GM21529 (cell line): Measurements from ENCODE around the gene RAB40C.

ENCODE experiments used
- ATAC-seq: cut with Tn5 transposase; IDR thresholded peaks from one replicate; pipeline ENCODE4 v1.9.1; 2021; ENCODE audit not compliant: unreplicated experiment

RAB40C gene

DNA sequence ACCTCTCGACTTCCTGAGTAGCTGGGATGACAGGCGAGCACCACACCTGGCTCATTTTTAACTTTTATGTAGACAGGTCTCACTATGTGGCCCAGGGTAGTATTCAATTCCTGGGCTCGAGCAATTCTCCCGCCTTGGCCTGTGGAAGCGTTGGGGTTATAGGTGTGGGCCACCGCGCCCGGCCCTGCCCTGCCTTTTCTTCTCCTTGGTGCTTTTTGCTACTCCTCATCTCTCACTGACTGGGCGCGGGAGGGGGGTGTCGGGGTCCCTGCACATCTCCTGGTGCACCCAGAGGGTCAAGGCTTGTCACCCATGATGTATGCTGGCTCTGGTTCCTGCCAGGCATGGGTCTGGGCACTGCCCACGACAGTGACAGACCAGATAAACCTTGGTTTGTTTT, 54.7 kb downstream of the RAB40C start:
- no peak for ATAC-seq

DNA sequence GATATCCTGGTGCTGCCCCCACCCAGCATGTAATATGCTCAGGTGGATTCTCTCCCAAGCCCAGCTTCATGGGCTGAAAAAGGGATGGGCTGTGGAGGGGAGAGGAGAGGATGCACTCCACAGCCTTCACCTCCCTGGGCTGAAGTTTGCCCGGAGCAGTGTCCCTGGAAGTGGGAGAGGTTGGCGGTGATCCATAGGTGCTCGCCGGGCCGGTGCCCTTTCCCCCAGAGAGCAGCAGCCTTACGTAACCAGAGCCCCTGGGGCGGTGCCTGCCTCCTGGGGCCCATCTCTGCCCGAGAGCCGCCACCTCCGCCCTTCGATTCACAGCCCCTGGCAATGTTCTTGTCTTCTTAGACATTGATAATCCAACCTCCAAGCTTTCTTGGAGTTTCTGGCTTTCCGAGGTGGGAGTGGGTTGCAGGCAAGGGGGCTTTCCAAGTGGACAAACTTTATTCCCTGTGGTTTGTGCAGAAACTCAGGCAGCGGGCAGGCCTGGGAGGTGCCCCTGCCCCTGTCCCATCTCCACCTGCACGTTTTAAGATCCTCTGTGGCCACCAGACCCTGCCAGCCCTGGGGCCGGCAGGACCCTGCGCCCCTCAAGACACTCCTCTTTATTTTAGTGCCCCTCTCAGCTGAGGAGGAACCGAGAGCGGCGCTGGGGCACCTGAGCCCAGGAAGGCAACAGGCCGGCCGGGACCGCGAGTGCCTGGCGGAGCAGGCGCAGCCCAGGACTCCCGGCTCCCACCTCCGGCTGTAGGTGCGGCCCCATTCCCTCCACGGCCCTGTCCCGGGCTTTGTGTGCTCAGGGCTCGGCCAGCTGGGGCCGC, 56.2 kb downstream of the RAB40C start:
- ATAC-seq = no peak

DNA sequence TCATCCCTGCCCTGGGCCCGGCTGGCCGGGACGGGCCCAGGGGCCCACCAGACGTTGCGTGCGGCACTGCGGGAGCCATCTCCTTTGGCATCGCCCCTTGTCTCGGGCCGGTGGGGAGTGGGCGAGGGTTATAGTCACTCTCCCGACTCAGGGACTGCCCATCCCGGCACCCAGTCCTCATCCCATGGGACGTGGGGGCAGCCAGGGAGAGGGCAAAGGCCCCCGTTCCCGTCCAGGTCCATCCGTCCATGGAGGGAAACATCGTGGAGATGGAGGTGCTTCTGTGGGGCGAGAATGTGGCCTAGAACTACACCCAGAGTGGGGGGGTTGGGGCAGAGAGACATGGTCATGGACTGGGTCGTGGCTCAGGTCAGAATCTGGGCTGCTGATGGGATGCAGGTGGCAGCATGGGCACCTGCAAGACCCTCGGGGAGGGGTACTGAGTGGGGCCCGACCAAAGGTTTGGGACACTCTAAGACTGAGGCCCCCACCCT, 56.9 kb downstream of the RAB40C start:
- ATAC-seq = no peak

DNA sequence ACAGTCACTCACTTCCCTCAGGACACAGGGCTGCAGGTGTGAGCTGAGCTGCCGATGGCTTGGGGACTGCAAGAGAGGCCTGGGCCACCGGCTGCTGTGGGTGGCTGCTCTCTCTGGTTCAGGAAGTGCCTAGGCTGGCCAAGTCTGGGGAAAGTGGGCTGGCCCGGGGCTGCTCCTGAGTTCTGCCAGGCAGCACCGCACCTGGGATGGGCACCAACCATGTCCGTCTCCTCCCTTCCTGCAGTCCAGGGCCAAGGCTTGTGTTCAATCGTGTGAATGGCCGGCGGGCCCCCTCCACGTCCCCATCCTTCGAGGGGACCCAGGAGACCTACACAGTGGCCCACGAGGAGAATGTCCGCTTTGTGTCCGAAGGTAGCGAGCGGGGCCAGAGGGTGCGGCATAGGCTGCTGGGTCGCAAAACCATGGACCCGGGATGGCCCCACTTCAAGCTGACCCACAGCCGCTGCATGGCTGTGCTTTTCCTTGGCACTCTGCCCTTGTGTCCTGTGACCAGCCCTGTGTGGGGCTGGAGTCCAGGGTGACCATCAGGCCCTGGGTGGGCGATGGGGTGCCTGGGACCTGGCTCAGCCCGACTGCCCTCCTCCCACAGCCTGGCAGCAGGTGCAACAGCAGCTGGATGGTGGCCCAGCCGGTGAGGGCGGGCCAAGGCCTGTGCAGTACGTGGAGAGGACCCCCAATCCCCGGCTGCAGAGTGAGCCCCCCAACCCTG, 57.5 kb downstream of the RAB40C start:
- no peak for ATAC-seq

DNA sequence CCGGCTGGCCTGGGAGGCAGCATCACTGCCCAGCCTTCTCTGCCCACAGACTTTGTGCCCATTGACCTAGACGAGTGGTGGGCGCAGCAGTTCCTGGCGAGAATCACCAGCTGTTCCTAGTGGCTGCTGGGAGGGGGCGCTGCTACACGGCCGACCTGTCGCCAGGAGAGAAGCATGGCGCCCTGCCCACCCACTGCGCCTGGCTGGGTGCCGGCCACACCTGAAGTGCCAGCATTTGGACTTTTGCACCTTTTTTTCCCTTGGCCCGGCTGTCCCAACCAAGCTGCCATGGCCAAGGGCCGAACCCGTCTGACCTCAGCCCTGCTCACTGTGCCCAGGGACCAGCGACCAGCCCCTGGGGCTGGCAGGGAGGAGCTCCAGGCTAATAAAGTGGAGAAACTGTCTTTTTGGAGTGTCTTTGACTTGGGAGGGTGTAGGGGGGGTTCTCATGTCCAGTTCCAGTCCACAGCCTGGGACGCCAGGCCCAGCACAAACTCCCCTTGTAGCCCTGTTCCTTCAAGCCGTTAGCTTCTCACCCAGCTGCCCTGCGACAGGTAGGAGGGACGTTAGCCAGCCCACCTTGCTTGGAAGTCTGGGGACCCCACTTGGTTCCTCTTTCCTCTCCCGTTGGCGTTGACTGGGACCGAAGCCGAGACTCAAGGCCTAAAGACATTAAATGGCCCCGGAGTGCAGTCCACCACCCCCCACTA, 58.4 kb downstream of the RAB40C start:
- peak; percentile 1 for ATAC-seq

DNA sequence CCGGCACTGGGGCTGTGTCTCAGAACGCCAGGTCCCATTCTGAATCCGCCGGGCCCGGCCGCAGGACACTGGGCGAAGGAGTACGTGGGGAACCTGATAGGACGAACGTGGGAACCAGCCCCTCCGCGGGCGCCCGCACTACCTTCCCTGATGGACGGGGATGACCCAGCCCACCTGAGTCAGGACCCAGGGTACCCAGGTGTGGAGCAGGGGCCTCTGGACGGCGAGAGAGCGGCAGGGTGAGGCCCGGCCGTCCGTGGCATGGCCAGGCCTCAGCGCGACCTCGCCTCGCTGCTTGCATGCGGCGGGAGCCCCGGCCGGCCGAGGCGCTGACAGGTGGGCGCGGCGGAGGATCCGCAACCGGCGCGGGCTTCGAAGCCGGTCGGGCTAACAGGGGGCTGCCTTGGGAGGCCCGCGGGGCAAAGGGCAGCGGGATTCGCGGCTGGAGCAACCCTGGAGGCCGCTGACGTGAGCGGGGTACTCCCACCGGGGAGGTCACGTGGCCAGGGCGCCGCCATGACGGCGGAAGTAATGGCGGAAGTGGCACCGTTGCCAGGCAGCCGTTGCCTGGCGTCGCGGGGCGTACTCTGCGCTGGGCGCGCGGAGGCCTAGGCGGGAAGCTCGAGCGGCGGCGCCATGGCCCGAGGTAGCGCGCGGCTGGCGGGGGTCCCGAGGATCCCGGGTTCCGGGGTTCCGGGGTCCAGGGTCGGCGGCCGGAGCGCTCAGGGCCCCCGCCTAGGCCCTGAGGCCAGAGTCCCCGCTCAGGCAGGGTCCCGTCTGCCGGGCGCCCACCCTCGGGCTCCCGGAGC, 59.1 kb downstream of the RAB40C start, which contains the start of gene WDR90:
TSS of gene WDR90 (plus strand) at position 585 of the 809 bp plus-strand sequence. CDS start at position 637, 52 bp downstream.
- ATAC-seq = peak; percentile 62

DNA sequence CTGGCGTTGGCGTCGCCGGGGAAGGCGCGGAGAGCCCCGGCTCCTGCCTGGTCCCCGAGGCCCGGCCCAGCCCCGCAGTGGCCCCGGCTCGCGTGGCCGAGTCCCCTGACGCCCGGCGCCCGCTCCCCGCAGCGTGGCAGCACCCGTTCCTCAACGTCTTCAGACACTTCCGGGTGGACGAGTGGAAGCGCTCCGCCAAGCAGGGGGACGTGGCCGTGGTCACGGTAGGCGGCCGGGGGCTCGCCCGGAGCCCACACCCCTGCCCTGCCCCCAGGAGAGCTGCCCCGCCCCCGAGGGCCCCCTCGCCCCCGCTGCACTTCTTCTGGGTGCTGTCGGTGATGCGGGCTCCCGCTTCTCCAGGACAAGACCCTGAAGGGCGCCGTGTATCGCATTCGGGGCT, 59.8 kb downstream of the RAB40C start:
- peak; percentile 7 for ATAC-seq

DNA sequence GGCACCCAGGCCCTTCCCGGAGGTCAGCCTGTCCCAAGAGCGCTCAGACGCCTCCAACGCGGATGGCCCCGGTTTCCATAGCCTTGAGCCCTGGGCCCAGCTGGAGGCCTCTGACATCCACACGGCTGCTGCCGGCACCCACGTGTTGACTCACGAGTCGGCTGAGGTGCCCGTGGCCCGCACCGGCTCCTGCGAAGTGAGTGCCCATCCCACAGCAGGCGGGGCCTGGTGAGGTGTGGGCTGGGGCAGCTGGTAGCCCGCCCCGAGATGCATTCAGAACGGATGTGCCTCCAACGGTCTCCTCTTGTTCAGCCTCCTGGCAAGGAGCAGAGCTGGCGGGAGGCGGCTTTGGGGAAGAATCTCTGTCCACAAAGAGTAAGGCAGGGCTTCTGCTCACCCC, 62.0 kb downstream of the RAB40C start:
- no peak for ATAC-seq

DNA sequence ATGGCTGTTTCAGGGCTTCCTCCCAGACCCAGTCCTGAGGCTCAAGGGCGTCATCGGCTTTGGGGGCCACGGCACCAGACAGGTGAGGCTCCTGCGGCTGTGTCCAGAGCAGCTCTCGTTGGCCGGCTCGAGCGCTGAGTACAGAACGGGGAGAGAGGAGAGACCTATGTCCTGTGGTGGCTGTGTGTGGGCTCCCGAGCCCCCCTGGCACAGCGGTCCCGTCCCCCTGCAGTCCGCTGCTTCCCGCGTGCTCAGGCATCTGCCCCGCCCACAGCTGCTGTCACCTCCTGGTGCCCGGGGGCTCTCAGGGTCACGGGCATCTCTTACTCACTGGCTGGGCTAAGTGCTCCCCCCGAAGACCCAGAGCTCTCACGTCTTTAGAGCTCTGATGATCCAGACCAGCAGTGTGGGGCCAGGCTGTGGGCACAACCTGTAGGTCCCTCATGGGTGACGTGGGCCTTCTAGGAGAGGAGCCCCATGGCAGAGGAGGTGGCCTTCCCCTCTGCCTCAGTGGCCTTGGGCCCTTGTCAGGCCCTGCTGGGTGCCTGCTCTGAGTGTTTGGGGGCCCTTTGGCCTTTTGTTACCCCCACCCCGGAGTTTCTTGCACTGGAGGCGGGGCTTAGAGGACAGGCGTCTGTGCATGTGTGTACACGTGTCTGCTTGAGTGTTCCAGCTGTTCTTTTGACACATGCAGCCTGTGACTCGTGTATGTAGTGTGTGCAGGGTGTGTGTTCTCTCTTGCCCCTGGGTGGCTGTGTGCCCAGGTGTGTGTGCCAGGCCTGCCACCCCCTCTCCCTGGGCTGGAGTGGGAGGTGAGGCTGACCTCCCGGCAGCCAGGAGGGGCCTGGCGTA, 62.8 kb downstream of the RAB40C start:
- ATAC-seq = no peak

DNA sequence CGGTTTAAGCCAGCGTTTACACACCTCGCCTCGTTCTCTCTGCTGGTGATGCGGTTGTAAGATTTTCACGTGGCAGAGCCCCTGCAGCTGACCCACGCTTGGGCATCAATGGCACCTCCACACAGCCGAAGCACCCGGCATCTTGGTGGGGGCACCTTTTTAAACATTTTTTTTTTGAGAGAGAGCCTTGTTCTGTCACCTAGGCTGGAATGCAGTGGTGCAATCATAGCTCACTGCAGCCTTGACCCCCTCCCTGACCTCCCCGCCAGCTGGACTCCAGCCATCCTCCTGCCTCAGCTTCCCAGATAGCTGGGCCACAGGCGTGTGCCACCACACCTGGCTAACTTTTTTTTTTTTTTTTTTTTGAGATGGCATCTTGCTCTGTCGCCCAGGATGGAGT, 64.2 kb downstream of the RAB40C start:
- ATAC-seq = no peak

DNA sequence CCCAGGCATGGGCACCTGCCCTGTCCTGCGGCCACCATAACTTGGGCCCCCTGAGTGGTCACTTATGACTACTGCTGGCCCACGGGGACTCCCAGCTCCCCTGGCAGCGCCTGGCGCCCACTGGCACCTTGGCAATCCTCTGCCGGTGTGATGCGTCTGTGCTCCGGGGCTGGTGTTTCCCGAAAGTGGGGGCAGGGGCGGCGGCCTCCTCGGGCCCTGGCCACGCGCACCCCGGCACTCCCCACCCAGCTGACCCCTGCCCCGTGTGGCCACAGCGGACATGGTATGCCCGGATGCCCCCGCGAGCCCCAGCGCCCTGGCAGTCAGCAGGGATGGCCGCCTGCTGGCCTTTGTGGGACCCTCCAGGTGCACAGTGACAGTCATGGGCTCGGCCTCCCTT, 67.6 kb downstream of the RAB40C start:
- ATAC-seq = no peak

DNA sequence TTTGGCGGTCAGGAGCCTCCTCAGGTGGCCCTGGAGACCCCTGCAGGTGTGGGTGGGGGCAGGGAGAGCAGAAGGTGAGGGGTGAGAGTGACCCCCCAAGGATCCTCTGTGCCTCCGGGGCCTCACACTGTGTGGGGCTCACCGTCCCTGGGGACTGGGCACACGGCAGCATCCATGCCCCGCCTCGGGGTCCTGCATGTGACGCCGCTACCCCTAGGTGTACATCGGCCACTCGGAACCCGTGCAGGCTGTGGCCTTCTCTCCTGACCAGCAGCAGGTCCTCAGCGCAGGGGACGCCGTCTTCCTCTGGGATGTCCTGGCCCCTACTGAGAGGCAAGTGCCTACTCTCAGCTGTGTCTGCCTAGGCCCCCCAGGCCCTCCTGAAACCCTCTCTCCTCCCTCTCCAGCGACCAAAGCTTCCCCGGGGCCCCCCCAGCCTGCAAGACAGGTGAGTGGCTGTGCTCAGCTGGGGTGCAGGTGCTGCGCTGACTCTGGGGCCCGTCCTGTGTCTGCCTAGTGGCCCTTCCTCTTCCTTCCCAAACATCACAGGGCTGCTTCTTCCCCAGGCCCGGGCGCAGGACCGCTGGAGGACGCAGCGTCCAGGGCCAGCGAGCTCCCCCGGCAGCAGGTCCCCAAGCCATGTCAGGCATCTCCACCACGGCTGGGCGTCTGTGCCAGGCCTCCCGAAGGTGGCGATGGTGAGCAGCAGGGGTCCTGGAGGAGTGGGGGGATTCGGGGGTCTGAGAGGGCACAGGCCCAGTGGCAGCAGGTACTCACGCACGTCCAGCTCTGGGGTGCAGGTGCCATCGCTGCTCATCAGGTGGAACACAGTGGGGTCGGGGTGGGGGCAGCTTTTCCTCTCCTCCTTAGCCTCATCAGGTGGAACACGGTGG, 69.1 kb downstream of the RAB40C start:
- no peak for ATAC-seq

DNA sequence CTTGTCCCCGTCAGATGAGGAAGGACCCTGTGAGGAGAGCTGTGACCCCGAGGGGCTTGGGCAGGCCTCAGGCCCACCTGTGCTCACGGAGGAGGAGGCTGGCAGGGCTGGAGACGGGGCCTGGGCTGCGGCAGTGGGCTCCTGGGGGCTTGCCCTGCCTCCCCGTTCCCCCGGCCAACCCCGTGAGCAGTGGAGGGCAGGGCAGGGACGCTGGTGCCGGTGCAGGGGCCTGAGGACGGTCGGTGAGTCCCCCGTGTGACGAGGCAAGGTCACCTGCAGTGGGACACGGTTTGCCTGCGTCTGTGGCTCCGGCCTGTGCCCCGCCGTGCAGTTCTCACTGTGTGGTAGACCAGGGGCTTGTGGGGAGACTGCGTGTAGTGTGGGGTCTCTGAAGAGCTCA, 69.8 kb downstream of the RAB40C start:
- ATAC-seq = no peak

DNA sequence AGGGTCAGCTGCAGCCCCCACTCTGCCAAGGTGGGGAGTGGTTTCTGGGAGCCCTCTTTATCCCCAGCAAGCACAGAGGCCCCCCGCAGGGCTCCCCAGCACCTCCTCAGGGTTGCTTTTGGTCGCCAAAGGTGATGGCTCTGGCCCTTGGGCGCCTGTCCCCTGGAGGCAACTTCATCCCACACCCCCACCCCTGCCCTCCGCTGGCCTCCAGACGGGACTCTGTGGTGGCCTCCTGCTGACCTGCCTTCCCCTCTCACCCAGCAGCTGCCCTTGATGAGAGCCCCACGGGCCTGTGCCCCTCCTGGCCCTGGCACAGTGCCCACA, 70.2 kb downstream of the RAB40C start:
- ATAC-seq = no peak

DNA sequence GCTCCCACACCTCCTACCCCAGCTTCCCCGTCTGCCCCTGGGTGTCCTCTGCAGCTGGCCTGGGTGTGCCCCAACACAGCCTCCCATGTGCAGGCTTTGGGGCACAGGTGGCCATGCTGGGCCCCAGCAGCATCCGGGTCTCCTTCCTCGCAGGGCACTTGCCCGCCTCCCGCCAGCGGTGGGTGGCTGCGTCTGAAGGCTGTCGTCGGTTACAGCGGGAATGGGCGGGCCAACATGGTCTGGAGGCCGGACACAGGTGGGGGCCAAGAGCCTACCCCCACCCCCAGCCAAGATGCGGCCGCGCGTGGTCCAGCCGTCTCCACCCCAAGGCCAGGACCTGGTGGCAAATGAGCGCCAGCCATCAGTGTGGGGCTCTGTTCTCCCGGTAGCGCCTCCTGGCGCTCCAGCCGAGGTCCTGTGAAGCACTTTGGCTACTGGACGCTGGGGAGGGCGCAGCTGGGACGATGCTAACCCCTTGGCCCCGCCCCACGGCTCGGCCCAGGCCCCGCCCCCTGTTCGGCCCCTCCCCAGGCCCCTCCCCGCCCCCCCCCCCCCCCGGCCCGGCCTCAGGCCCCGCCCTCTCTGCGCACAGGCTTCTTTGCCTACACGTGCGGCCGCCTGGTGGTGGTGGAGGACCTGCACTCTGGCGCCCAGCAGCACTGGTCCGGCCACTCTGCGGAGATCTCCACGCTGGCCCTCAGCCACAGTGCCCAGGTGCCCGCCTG, 70.8 kb downstream of the RAB40C start:
- ATAC-seq = peak; percentile 68

DNA sequence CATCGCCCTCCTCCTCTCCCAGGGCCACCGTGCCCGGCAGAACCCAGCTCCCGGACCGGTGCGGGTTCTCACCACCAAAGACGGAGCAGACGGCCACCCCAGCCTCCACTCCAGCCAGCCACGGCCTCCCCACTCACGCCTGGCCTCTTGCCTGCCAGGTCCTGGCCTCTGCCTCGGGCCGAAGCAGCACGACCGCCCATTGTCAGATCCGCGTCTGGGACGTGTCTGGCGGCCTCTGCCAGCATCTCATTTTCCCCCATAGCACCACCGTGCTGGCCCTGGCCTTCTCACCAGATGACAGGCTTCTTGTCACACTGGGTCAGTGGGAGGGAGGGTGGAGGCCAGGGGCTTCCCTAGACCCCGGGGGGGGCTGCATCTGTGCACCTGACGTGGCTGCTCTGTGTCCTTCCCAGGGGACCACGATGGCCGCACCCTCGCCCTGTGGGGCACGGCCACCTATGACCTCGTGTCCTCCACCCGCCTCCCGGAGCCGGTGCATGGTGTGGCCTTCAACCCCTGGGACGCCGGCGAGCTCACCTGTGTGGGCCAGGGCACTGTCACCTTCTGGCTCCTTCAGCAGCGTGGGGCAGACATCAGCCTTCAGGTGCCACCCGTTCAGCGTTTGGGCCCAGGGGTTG, 71.4 kb downstream of the RAB40C start:
- no peak for ATAC-seq

DNA sequence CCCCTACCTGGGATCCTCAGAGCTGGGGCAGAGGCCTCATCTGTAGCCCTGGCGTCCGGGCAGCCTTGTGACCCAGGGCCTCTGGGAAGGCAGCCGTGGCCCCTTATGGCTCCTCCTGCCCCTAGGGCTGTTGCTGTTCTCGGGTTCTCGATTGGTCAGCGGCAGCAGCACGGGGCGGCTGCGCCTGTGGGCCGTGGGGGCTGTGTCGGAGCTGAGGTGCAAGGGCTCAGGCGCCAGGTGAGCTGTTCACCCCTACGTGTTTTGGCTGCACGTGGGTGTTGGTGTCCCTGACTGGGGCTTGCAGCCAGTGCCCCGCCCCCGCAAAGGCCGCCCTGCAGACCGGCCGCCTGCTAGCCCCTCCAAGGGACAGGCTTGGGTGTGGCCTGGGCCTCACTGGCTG, 72.2 kb downstream of the RAB40C start:
- ATAC-seq = no peak

DNA sequence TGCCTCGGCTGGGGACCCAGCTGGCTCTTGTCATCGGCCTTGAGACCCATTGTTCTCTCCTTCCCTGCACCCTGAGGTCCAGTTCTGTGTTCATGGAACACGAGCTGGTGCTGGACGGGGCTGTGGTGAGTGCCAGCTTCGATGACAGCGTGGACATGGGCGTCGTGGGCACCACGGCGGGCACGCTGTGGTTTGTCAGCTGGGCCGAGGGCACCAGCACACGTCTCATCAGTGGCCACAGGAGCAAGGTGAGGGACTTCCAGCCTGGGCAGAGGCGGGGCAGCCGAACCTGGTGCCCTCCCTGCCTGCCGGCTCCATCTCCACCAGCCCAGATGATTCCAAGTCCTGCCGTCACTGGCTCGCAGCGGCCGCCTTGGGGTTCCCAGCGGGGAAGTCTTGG, 72.7 kb downstream of the RAB40C start:
- no peak for ATAC-seq
